ENCODE data around the gene CPT1C.

Gene CPT1C

GRCh38 chr19:49758292-49758691, 67.4 kb downstream of the CPT1C start:
- DNase-seq (ENCODE audit: low read depth in 2 of 2): no peak

- no peak for DNase-seq (ENCODE audit: low read depth in 2 of 2)
Observed at GRCh38 chr19:49761249-49761624, 70.3 kb downstream of the CPT1C start.

- DNase-seq (ENCODE audit: low read depth in 2 of 2): no peak
Observed at GRCh38 chr19:49761625-49762311, 70.9 kb downstream of the CPT1C start.

GRCh38 chr19:49763230-49763629, 72.3 kb downstream of the CPT1C start, which contains the start of gene TSKS:
TSS of gene TSKS (minus strand) at chr19:49763306. CDS start at chr19:49763247, 59 bp downstream.
- no peak for DNase-seq (ENCODE audit: low read depth in 2 of 2)

Measured in stimulated activated CD8-positive, alpha-beta memory T cell treated with anti-CD3 and anti-CD28 coated beads, Interleukin-15, amount 100 ng/mL, for 48 hours (primary cell).